Measurements from ENCODE around the gene NR2C1.

DNA sequence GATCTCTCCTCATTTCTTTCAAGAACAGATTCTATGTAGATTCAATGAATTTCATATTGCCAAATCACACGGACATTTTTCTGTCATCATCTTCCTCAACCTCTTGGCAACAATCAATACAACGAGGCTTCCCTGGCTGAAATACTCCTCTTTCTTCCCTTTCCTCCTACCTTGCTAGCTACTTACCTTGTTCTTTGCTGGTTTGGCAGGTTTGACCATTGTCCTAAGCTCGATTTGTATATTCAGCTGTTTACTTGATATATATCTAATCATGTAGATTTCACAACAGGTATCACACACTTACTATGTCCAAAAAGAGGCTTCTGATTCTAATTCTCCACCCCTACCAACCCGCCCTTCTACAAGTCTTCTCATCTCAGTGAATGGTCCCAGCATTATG is 93.5 kb downstream of the NR2C1 start:
- TF ChIP-seq, protein P1, sequence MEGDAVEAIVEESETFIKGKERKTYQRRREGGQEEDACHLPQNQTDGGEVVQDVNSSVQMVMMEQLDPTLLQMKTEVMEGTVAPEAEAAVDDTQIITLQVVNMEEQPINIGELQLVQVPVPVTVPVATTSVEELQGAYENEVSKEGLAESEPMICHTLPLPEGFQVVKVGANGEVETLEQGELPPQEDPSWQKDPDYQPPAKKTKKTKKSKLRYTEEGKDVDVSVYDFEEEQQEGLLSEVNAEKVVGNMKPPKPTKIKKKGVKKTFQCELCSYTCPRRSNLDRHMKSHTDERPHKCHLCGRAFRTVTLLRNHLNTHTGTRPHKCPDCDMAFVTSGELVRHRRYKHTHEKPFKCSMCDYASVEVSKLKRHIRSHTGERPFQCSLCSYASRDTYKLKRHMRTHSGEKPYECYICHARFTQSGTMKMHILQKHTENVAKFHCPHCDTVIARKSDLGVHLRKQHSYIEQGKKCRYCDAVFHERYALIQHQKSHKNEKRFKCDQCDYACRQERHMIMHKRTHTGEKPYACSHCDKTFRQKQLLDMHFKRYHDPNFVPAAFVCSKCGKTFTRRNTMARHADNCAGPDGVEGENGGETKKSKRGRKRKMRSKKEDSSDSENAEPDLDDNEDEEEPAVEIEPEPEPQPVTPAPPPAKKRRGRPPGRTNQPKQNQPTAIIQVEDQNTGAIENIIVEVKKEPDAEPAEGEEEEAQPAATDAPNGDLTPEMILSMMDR (conservative IDR thresholded peaks at IDR 0.05 in 1 of 2, IDR thresholded peaks at IDR 0.05 in 1 of 2; ENCODE audit: extremely low read depth in 1 of 2, insufficient read depth in 1 of 2, low read depth in 1 of 2, low read length in 2 of 2) = no peak
- TF ChIP-seq EZH2 (IDR thresholded peaks at IDR 0.05; ENCODE audit: borderline replicate concordance, low read length) = no peak

All from mammary epithelial cell (primary cell).